Left renal cortex interstitium (tissue), 4 donors: Measurements from ENCODE around the gene PHF21A. TPM values are rescaled to one million over a fixed set of nuclear protein-coding genes. Genes with fewer than 3 reads are reported as not detected.
A peak's percentile ranks its signal among the peaks of the same experiment; 100 is the strongest.
"Not testable (repeated sequence)": the region's sequence is repeated elsewhere in the genome, so short reads cannot be mapped to it uniquely, and the experiment has no call there.

ENCODE experiments used
- DNase-seq, 4 donors: peaks; one replicate each; pipeline ENCODE4 v3.0.0-alpha.2; 2013; ENCODE audit warnings: low read depth in 4 of 4, low spot score in 2 of 4, missing footprints in 1 of 4
- polyA plus RNA-seq, 4 donors: library from polyadenylated mRNA; unstranded; fragments of 120-200 nt; gene quantifications; one replicate each; pipeline ENCODE4 v1.2.1, GENCODE V29; 2013; ENCODE audit not compliant: insufficient read length in 4 of 4

Gene PHF21A
- polyA plus RNA-seq, 4 donors, result 34.5 to 60.9 (median 51.7) TPM

DNA sequence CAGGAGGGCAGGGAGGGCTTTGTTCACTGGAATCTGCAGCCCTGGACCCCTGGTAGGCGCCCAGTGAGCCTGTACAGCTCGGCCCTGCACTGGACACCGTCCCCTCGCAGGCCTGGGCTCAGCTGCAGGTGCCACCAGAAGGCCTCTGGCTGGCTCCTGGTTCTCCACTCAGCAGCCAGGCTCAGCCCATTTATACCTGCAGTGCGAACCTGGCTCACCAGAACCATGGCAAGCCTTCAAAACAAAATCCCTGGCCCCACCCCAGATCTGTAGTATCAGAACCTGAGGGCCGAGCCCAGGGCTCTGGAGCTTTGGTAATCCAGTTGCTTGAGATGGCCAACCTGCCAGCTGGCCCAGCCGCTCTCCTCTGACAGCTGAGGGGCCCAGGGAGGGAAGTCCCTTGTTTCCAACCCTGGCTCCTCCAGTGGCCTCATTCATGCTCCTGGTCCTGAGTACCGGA lies 213.3 kb downstream of the PHF21A start:
- no peak for DNase-seq

- no peak for DNase-seq
Observed at GRCh38 chr11:45906965-45907611, 214.2 kb downstream of the PHF21A start, which contains the start of gene FREY1. TSS of gene FREY1 (minus strand) at chr11:45907271. CDS start at chr11:45907245, 26 bp downstream.

DNA sequence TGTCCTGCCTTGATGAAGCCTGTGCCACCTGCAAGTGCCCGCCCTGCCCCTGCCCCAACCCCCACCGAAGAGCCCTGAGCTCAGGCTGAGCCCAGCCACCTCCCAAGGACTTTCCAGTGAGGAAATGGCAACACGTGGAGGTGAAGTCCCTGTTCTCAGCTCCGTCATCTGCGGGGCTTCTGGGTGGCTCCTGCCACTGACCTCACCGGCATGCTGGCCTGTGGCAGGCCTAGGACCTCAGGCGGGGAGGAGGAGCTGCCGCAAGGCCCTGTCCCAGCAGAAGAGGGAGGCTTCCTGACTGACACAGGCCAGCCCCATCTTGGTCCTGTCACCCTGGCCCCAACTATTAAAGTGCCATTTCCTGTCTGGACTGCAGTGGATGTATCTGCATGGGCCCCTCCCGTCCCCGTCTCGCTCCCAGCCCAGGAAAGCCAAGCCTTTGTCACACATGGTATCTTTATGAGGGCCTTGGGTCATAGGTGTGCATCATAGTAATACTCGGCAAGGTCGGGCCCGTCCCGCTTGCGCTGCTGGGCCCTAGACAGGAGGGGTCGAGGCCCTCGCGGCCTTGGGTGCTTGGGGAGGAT lies 215.1 kb downstream of the PHF21A start:
- no peak for DNase-seq

DNA sequence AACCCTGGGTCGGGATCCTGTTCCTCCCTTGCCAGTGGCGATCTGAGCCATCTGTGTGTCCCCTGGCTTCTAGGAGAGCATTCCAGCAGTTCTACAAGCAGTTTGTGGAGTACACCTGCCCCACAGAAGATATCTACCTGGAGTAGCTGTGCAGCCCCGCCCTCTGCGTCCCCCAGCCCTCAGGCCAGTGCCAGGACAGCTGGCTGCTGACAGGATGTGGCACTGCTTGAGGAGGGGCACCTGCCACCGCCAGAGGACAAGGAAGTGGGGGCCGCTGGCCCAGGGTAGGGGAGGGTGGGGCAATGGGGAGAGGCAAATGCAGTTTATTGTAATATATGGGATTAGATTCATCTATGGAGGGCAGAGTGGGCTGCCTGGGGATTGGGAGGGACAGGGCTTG lies 215.7 kb downstream of the PHF21A start:
- not testable (repeated sequence) for DNase-seq

DNA sequence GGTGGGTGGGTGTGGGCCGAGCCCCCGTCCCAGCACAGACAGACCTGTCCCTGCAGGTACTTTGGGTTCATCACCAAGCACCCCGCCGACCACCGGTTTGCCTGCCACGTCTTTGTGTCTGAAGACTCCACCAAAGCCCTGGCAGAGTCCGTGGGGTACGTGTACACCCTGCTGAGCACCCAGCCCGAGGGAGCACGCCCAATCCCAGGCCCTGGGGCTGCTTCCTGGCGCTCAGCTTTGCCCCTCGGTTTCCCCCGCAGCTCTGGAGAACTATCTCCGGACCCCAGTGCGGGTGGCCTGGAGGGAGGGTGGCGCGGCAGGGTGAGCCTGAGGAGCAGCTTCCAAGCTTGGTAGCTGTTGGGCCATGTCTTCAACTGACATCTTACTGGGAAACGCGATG lies 216.2 kb downstream of the PHF21A start:
- no peak for DNase-seq

DNA sequence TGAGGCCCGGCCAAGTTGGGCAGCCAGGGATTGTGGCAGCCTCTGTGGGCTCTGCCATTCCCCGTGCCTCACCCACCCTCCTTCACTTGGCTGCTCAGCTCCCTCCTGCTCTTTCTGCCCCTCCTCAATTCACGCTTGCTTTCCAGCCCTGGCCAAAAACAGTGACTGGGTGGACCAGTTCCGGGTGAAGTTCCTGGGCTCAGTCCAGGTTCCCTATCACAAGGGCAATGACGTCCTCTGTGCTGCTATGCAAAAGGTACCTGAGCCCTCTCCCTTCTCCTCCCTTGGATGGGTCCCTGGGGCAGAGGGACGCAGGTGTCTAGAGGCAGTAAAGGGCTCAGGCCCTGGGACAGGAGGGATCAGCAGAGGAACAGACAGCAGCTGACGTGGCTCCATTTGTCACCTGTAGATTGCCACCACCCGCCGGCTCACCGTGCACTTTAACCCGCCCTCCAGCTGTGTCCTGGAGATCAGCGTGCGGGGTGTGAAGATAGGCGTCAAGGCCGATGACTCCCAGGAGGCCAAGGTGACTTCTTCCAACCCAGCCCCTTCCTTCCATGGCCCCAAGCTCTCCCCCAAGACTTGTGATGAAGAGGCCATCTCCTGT lies 216.8 kb downstream of the PHF21A start:
- no peak for DNase-seq

DNA sequence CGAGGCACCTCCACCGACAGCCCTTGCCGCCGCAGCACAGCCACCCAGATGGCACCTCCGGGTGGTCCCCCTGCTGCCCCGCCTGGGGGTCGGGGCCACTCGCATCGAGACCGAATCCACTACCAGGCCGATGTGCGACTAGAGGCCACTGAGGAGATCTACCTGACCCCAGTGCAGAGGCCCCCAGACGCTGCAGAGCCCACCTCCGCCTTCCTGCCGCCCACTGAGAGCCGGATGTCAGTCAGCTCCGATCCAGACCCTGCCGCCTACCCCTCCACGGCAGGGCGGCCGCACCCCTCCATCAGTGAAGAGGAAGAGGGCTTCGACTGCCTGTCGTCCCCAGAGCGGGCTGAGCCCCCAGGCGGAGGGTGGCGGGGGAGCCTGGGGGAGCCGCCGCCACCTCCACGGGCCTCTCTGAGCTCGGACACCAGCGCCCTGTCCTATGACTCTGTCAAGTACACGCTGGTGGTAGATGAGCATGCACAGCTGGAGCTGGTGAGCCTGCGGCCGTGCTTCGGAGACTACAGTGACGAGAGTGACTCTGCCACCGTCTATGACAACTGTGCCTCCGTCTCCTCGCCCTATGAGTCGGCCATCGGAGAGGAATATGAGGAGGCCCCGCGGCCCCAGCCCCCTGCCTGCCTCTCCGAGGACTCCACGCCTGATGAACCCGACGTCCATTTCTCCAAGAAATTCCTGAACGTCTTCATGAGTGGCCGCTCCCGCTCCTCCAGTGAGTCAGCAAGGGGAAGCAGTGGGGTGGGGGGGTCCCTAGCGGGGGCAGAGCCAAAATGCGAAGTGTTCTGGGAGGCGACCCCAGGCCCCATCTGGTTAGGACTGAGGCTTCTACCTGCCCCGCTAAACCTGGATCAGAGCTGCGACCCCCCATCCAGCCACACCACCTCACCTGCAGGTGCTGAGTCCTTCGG lies 218.5 kb downstream of the PHF21A start:
- no peak for DNase-seq

- DNase-seq, result no peak
Observed at GRCh38 chr11:45901626-45902025, 219.6 kb downstream of the PHF21A start.

- no peak for DNase-seq
Observed at GRCh38 chr11:45900916-45901617, 220.2 kb downstream of the PHF21A start.

DNA sequence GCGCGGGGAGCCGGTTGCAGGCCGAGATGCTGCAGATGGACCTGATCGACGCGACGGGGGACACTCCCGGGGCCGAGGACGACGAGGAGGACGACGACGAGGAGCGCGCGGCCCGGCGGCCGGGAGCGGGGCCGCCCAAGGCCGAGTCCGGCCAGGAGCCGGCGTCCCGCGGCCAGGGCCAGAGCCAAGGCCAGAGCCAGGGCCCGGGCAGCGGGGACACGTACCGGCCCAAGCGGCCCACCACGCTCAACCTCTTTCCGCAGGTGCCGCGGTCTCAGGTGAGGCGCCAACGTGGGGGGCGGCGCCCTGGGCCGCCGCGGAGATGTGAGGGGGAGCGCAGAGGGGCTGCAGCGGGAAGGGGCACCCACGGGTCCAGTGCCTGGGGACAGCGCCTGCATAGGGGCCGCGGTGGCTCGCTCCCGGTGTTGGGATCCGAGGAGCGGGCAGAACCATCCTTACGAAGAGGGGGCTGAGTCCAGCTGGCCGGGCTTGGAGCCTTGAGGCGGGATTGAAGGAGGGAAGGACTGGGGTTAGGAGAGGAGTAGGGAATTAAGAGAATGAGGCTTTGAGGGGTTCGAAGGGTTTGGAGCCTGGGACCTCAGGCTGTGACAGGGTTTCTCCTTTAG lies 221.0 kb downstream of the PHF21A start:
- not testable (repeated sequence) for DNase-seq

- DNase-seq, result peak in 3 of 4 donors; percentile 59 to 80 (median 78)
Observed at GRCh38 chr11:45899448-45900174, 221.6 kb downstream of the PHF21A start.

GRCh38 chr11:45899086-45899447 lies 222.2 kb downstream of the PHF21A start:
- no peak for DNase-seq

- no peak for DNase-seq
Observed at GRCh38 chr11:45897556-45897955, 223.7 kb downstream of the PHF21A start.

DNA sequence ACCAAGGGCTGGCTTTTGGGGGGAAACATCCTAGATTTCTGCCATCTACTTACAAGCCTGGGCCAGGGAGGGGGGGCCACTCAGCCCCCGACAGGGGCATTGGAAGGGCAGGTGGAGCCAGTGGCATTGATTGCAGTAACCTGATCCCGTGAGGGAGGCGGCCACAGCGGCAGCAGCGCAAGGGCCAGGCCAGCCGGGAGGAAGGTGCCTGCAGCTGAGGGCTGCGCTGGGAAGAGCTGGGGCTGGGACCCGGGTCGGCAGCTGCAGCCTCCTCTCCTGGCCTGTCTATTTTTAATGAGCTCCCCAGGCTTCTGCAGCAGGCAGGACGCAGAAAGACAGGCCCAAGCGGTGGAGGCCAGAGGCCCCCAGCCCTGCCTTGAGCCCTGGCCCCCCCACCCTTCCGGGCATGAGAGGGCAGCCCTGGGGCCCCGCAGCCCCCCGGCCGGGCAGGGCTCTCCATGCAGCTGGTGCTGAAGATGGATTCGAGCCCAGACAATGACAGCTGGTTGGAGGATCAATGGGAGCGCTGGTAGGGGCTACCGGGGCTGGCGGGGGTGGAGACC lies 224.8 kb downstream of the PHF21A start:
- peak in 2 of 4 donors; percentile 36 to 53 for DNase-seq

- no peak for DNase-seq
Observed at GRCh38 chr11:45895553-45896259, 225.5 kb downstream of the PHF21A start.

- no peak for DNase-seq
Observed at GRCh38 chr11:45894555-45895247, 226.6 kb downstream of the PHF21A start.

- DNase-seq, result no peak
Observed at GRCh38 chr11:45892856-45893255, 228.4 kb downstream of the PHF21A start.
